Lower leg skin (tissue), 3 donors: ENCODE data around the gene PHF13.

ENCODE experiments used
- CTCF ChIP-seq, 3 donors: fragments of 450-650 bp; IDR thresholded peaks; one replicate each; pipeline ENCODE4 v1.5.1; 2016; ENCODE audit warnings: antibody characterized with exemption in 3 of 3, mild to moderate bottlenecking in 3 of 3, moderate library complexity in 2 of 3
- POLR2A ChIP-seq, 2 donors: fragments of 450-650 bp; IDR thresholded peaks; one replicate each; pipeline ENCODE4 v1.6.1; 2016 to 2017; ENCODE audit warnings: antibody characterized with exemption in 2 of 2, mild to moderate bottlenecking in 1 of 2, moderate library complexity in 1 of 2

DNA sequence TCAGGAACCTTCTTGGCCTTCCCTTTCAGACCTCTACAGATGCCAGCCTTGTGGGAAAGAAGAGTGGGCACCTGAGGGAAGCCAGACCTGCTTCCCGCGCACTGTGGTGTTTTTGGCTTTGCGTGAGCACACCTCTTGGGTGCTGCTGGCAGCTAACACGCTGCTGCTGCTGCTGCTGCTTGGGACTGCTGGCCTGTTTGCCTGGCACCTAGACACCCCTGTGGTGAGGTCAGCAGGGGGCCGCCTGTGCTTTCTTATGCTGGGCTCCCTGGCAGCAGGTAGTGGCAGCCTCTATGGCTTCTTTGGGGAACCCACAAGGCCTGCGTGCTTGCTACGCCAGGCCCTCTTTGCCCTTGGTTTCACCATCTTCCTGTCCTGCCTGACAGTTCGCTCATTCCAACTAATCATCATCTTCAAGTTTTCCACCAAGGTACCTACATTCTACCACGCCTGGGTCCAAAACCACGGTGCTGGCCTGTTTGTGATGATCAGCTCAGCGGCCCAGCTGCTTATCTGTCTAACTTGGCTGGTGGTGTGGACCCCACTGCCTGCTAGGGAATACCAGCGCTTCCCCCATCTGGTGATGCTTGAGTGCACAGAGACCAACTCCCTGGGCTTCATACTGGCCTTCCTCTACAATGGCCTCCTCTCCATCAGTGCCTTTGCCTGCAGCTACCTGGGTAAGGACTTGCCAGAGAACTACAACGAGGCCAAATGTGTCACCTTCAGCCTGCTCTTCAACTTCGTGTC is 34.7 kb upstream of the PHF13 start:
- TF ChIP-seq CTCF (IDR thresholded peaks at IDR 0.05): no peak
- TF ChIP-seq POLR2A (IDR thresholded peaks at IDR 0.05): no peak
